GM13977 (cell line): Measurements from ENCODE around the gene CFAP54.

Experiments used
- DNase-seq: peaks from one replicate; pipeline ENCODE4 v3.0.0; 2012; ENCODE audit warnings: low spot score
- in situ Hi-C: fragments of 300-500 bp; cut with MboI; formaldehyde crosslinking; loops from one replicate; pipeline ENCODE4 v1.12.0; 2022; ENCODE audit warnings: low sequenced_read_pairs, low pct_unique_long_range_greater_than_20kb, mixed read lengths, inconsistent platforms; ENCODE audit not compliant: unreplicated experiment
- TF ChIP-seq, protein P1 (sequence below): IDR thresholded peaks from 2 replicates; pipeline ENCODE4 v1.5.1; 2012; ENCODE audit warnings: mild to moderate bottlenecking, control low read depth; ENCODE audit not compliant: insufficient read depth; ENCODE audit errors: extremely low read depth, missing control alignments

Gene CFAP54

DNA sequence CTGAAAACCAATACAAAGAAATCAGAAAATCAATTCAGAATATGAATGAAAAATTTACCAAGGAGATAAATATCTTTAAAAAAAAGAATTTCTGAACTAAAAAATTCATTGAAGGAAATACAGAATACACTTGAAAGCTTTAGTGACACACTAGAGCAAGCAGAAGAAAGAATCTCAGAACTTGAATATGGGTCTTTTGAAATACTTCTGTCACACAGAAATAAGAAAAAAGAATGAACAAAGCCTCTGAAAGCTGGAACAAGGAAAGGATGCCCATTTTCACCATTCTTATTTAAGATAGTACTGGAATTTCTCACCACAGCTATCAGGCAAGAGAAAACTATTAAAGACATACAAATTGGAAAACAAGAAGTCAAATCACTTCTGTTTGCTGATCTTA is 314.6 kb downstream of the CFAP54 start:
- in situ Hi-C loops = no loop called here
- TF ChIP-seq, protein P1, sequence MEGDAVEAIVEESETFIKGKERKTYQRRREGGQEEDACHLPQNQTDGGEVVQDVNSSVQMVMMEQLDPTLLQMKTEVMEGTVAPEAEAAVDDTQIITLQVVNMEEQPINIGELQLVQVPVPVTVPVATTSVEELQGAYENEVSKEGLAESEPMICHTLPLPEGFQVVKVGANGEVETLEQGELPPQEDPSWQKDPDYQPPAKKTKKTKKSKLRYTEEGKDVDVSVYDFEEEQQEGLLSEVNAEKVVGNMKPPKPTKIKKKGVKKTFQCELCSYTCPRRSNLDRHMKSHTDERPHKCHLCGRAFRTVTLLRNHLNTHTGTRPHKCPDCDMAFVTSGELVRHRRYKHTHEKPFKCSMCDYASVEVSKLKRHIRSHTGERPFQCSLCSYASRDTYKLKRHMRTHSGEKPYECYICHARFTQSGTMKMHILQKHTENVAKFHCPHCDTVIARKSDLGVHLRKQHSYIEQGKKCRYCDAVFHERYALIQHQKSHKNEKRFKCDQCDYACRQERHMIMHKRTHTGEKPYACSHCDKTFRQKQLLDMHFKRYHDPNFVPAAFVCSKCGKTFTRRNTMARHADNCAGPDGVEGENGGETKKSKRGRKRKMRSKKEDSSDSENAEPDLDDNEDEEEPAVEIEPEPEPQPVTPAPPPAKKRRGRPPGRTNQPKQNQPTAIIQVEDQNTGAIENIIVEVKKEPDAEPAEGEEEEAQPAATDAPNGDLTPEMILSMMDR = no peak
- no peak for DNase-seq

DNA sequence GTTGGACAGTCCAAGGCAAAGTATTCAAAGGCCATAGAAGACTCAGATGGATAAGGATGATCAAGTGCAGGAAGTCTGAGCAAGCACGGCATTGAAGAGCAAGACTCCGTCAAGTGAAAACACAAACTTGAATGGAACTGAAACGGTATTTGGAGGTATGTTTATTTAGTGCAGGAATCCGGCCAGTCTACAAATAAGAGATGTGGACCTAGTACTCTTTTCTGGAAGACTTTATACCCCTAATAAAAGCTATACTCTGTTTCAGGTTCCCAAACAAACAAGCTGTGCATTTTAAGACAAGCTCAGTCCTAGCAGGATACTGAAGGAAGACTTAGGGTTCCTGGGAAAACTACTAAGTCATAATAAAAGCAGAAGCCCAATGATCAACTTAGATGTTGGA is 316.9 kb downstream of the CFAP54 start:
- in situ Hi-C loops = no loop called here
- TF ChIP-seq, protein P1 = no peak
- DNase-seq = no peak

DNA sequence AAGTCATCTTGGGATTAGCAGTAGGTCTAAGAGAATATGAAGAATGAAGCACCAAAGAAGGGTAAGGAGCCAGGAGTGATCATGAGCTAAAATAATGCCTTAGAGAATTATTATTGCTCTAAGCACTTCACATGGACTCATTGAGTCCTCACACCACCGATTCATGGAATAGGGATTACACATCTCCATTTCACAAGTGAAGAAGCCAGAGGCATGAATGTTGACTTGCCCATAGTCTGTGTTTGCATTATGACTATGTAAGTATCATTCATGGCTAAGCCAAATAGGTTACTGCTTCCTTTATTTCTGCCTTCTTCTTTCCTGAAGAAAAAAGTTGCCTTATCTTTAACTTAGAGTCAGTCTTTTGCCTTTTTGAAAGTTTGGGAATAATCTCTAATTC is 318.4 kb downstream of the CFAP54 start:
- TF ChIP-seq, protein P1 = no peak

DNA sequence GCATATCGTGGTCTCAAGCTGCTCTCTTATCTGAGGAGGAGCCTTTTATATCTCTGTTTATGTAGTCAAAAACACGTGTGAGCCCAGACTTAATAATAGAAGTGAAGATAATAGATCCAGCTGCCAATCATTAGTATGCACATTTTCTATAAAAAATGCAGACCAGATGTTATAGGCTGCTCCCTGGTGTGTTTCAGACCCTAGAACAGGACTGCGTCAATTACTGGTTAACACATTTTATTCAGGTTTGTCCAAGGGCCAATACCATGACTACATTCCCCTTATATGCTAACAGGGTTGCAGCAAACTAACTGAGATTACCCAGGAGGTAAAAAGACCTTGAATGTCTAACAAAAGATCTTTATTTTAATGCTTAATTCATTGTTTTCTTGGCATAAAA is 319.2 kb downstream of the CFAP54 start:
- no peak for DNase-seq
- TF ChIP-seq, protein P1 = no peak
- in situ Hi-C loops = no loop called here

More for the DNA sequence above, 318.4 kb downstream of the CFAP54 start:
- no peak for DNase-seq
- in situ Hi-C loops = no loop called here

DNA sequence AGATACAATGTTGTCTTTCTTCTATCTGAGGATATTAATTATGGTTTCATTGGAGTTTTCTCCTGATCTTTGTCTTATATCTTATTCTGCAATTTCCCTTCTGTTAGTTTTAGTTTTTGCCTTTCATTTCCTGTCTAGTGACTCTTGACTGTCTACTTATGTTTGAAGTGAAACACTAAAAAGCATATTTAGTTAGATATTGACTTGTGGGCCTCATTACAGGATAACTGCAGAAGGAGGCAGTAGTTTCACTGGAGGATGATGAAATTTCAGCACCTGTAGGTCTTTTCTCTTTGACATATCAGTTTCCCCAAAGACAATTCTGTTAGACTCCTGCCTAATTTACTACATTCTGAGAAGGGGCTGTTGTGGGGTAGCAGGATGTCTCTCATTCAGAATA is 320.1 kb downstream of the CFAP54 start:
- TF ChIP-seq, protein P1 = no peak
- in situ Hi-C loops = no loop called here
- DNase-seq = no peak

DNA sequence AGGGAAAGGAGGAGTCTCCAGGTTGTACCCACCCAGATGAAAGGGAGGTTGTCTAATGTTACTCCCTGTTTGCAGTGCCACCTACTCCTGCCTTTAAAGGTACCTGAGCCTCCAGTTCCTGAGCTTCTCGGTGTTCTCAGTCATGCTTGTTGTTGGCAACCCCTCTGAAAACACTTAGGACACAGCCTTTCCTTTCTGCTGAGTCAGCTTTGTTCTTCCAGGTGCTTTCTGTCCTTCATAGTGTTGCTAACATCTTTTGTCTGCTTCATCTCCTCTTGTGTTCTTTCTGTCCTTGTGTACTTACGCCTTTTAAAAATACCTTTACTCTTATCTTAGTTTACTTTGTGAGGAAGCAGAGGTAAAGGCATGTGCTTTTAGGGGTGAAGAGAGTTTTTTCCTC is 320.7 kb downstream of the CFAP54 start:
- no peak for DNase-seq
- TF ChIP-seq, protein P1 = no peak
- in situ Hi-C loops = no loop called here

DNA sequence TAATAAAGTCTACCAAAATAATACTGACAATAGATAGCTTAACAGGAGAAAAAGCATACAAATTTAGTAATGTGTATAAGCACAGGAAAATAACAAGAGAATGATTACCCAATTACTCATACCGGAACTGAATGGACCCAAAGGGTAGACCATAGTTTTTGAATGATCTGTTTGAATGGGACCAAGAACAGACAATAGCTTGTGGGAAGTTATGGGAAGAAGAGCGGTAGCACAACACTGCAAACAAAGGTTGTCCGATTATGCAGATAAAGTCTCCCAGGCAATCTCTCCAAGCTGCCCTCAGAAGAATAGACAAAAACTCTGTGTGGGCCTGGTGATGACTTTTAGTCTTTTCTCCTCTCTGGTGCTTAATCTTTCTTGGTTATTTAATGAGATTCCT is 321.1 kb downstream of the CFAP54 start:
- in situ Hi-C loops = no loop called here
- no peak for DNase-seq
- TF ChIP-seq, protein P1 = no peak
